Measurements from ENCODE around the gene NOLC1.
A peak's percentile ranks its signal among the peaks of the same experiment; 100 is the strongest.

The NOLC1 gene

DNA sequence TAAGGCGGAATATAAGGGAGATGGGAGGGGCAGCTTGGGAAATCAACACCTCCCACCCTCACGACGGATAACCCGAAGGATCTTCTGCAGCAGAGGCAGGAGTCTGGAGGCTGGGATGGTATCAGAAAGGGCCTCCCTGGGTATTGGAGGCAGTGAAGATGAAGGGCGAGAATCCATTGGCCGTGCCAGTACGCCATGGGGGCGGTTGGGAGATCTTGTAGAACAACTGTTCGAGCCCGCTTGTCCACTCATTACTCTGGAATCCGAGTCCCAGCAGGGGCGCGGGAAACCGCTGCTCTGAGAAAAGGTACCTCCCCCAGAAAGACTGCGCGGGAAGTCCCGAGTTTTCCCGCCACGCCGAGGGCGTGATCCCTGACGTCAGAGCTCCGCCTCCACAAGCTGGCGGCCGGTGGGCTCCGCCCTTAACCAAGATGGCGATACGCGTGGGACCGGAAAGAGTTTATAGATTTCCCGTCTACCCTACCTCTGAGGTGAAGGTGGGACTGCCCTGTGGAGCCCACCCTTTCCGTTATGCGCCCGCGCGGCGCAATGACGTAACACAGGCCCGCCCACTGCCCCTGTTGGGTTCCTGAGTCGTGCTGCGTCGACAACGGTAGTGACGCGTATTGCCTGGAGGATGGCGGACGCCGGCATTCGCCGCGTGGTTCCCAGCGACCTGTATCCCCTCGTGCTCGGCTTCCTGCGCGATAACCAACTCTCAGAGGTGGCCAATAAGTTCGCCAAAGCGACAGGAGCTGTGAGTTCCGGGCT is at the start of gene NOLC1:
Gene NOLC1, plus strand, starts transcription at position 616 of the 771 bp plus-strand sequence. Its CDS starts 22 bp downstream, at position 638.
- H3K4me3 ChIP-seq (replicated peaks; ENCODE audit: low read depth, low read length) = peak within 1 kb of the TSS; percentile 99
- TF ChIP-seq, protein P1, sequence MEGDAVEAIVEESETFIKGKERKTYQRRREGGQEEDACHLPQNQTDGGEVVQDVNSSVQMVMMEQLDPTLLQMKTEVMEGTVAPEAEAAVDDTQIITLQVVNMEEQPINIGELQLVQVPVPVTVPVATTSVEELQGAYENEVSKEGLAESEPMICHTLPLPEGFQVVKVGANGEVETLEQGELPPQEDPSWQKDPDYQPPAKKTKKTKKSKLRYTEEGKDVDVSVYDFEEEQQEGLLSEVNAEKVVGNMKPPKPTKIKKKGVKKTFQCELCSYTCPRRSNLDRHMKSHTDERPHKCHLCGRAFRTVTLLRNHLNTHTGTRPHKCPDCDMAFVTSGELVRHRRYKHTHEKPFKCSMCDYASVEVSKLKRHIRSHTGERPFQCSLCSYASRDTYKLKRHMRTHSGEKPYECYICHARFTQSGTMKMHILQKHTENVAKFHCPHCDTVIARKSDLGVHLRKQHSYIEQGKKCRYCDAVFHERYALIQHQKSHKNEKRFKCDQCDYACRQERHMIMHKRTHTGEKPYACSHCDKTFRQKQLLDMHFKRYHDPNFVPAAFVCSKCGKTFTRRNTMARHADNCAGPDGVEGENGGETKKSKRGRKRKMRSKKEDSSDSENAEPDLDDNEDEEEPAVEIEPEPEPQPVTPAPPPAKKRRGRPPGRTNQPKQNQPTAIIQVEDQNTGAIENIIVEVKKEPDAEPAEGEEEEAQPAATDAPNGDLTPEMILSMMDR (IDR thresholded peaks at IDR 0.05; ENCODE audit: low read length, missing control alignments) = no peak
- peak; percentile 100 for DNase-seq (ENCODE audit: low read depth)

DNA sequence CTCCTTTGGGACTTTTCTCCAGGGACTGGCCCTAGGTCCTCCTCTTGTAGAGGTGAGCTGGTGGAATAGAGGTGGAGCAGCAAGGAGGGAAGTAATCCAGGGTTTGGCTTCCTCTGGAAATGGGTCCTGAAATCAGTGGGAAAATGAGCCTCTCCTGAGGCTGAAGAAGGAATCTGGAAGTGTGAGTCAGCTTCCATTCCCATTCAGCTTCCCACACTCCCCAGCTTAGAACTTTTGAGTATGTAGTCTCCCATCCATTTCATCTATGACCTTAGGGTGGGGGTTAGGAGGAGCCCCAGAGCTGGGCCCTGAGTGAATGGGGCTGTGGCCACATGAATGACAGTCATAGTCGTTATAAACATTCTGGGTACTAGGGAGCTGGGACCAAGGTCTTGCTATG is 49.8 kb upstream of the NOLC1 start:
- H3K4me3 ChIP-seq (replicated peaks; ENCODE audit: low read depth, low read length) = no peak overlapping the region
- DNase-seq (ENCODE audit: low read depth) = no peak
- TF ChIP-seq, protein P1 (IDR thresholded peaks at IDR 0.05; ENCODE audit: low read length, missing control alignments) = no peak

DNA sequence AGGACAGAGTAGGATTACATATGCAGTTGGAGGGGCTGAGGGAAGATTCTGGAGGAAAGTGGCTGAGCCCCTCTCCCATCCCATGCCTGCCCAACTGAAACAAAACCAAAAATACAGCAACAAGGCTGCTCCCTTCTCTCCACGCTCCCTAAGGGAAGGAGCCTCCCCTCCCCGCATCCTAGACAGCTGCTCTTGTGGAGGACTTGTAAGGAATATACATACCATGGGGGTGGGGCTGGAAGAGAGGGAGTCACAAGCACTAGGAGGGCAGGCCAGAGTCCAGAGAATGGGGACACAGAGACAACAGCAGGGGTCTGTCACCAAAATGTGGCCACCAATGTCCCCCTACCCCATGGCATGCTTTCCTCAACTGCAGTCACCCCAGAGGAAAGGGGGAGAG is 45.2 kb upstream of the NOLC1 start:
- DNase-seq (ENCODE audit: low read depth) = no peak
- no peak overlapping the region for H3K4me3 ChIP-seq (replicated peaks; ENCODE audit: low read depth, low read length)
- TF ChIP-seq, protein P1 (IDR thresholded peaks at IDR 0.05; ENCODE audit: low read length, missing control alignments) = no peak

DNA sequence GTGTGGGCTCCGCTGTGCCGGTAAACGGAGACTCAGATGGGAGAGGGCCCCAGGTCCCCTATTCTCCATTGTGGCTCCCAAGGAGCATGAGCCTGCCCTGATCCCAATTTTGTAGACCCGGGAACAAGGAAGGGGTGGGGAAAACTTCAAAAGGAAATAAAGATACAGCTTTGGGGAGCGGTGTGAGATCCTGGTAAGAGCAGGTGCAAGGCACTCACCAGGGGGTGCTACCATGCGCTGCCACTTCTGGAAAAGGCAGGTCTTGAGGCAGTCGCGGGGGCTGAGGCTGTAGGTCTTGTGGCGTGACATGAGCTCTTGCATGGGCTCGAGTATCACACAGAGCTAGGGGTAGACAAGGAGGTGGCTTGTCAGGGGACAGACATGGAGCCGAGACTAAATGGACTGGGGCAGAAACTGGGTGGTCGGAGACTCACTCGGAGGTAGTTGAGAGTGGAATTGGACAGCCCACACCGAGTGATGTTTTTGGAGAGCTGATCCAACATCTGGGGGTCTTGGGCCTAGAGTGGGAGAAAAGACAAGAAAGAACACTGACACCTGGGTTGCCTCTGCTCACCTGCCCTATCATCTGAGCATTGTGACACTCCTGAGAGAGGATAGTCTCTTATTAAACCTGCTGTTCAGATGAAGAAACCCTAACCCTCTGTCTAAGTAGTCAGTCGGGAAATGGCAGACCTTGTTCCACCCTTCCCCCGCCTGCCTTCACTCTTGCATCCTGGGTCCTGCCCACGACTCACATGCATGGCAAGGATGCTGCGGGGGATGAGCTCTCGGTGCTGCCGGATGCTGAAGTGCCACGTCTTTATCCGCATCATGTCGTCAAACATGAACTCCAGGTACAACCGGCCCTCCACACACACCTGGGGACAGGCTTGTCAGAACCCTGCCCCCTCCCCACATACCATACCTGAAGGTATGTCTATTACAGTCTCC is 42.7 kb upstream of the NOLC1 start:
- TF ChIP-seq, protein P1 (IDR thresholded peaks at IDR 0.05; ENCODE audit: low read length, missing control alignments) = no peak
- no peak for DNase-seq (ENCODE audit: low read depth)
- H3K4me3 ChIP-seq (replicated peaks; ENCODE audit: low read depth, low read length) = no peak overlapping the region

DNA sequence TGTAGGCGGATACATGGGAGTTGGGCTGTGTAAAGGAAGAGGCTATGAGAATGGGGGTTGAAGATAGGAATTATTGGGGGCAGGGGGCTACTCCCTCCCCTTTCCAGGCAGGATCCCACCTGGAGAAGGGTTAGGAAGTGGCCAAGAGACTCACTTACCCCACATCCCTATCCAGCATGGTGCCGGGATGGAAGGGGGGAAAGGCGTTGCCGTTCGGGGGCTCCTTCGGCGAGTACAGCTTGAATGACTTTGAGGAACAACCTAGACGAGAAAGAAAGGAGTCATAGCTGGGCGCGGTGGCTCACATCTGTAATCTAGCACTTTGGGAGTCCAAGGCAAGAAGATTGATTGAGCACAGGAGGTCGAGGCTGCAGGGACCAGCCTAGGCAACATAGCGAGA is 40.9 kb upstream of the NOLC1 start:
- no peak for DNase-seq (ENCODE audit: low read depth)
- TF ChIP-seq, protein P1 (IDR thresholded peaks at IDR 0.05; ENCODE audit: low read length, missing control alignments) = no peak
- H3K4me3 ChIP-seq (replicated peaks; ENCODE audit: low read depth, low read length) = no peak overlapping the region

DNA sequence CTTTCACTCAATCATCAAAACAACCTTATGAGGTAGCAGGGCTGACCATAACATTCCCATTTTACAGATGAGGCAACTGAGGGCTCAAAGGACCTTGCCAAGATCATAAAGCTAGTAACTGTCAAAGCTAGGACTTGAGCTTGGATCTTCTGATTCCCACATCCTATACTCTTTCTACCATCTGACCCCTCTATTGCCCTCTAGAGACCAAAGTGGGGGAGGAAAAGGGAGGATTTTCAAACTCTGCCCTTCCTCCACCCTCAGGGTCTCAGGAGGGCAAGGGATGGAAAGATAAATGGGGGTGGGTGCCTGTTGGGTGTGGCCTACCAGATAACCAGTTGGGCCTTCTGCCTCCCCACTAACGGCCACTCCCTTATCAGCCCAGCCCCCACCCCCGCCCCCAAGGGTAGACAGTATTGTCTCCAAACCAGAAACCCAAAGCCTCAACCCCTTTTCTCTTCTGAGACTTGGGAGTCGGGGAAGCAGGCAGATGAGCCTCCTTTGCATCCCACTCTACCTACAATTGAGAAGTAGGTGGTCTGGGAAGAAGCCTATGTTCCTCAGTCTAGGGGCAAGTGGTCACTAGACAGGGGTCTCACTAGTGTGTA is 39.9 kb upstream of the NOLC1 start:
- peak overlapping the region; percentile 79 for H3K4me3 ChIP-seq (replicated peaks; ENCODE audit: low read depth, low read length)
- DNase-seq (ENCODE audit: low read depth) = no peak
- TF ChIP-seq, protein P1 (IDR thresholded peaks at IDR 0.05; ENCODE audit: low read length, missing control alignments) = peak; percentile 18
